WI38 (cell line): Measurements from ENCODE around the gene SLC6A12.

ENCODE experiments used
- H3K4me3 ChIP-seq: 2 replicates; pipeline ENCODE4 v1.5.1; 2011; ENCODE audit warnings: low read depth, mild to moderate bottlenecking, control low read depth, low read length
- TF ChIP-seq, protein P1 (sequence below): IDR thresholded peaks from 2 replicates; pipeline ENCODE4 v1.5.1; 2012; ENCODE audit warnings: low read depth, mild to moderate bottlenecking, control low read depth, low read length

The SLC6A12 gene

DNA sequence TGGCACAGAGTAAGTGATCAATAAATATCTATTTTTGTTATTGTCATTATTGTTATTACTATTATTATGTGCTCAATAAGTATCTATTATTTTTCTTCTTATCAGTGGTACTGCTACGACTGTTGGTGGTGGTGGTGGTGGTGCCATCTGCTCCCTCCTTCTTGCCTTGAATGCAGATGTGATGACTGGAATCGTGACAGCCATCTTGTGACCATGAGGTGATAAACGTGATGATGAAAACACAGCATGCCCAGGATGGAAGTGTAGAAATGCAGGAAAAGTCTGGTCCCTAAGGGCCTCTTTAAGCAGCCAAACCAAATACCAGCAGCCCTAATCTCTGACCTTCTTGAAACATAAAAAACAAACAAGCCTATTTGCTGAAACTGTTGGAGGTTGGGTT, 22.4 kb downstream of the SLC6A12 start:
- TF ChIP-seq, protein P1, sequence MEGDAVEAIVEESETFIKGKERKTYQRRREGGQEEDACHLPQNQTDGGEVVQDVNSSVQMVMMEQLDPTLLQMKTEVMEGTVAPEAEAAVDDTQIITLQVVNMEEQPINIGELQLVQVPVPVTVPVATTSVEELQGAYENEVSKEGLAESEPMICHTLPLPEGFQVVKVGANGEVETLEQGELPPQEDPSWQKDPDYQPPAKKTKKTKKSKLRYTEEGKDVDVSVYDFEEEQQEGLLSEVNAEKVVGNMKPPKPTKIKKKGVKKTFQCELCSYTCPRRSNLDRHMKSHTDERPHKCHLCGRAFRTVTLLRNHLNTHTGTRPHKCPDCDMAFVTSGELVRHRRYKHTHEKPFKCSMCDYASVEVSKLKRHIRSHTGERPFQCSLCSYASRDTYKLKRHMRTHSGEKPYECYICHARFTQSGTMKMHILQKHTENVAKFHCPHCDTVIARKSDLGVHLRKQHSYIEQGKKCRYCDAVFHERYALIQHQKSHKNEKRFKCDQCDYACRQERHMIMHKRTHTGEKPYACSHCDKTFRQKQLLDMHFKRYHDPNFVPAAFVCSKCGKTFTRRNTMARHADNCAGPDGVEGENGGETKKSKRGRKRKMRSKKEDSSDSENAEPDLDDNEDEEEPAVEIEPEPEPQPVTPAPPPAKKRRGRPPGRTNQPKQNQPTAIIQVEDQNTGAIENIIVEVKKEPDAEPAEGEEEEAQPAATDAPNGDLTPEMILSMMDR, result no peak

DNA sequence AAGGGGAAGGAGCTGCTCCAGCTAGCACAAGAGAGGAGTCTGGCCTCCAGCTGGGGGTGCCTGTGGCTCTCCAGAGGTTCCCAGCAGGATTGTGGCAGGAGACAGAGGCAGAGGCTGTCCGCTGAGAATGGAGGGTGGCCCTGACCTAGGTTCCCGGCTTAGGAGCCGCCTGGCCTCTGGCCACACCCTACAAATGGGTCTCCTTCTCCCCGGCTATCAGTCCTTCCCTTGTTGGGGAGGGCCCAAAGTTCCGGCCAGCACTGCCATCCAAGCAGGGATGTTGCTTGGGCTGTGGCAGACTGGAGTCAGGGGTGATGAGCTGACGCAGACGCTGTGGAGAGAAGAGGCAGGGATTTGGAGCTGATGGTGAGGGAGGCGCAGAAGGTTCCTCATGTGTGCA, 23.1 kb downstream of the SLC6A12 start:
- no peak overlapping the region for H3K4me3 ChIP-seq
- TF ChIP-seq, protein P1, result no peak

More for the DNA sequence above, 22.4 kb downstream of the SLC6A12 start:
- no peak overlapping the region for H3K4me3 ChIP-seq

DNA sequence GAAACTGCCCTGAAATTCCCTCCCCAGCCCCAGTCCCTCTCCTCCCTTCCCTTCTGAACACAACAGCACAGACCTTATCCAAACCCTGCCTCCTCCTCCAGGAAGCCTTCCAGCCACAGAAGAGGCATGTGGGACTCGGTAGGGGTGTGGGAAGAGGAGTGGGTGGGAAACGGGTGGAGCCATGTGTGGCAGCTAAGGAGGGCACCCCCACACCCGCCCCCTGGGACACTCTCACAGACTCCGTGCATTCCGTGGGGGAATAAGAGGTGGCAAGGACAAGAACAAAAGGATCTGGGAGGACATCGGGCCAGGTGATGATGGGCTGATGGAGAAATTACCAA, 24.4 kb downstream of the SLC6A12 start:
- TF ChIP-seq, protein P1, result no peak
- H3K4me3 ChIP-seq, result no peak overlapping the region

DNA sequence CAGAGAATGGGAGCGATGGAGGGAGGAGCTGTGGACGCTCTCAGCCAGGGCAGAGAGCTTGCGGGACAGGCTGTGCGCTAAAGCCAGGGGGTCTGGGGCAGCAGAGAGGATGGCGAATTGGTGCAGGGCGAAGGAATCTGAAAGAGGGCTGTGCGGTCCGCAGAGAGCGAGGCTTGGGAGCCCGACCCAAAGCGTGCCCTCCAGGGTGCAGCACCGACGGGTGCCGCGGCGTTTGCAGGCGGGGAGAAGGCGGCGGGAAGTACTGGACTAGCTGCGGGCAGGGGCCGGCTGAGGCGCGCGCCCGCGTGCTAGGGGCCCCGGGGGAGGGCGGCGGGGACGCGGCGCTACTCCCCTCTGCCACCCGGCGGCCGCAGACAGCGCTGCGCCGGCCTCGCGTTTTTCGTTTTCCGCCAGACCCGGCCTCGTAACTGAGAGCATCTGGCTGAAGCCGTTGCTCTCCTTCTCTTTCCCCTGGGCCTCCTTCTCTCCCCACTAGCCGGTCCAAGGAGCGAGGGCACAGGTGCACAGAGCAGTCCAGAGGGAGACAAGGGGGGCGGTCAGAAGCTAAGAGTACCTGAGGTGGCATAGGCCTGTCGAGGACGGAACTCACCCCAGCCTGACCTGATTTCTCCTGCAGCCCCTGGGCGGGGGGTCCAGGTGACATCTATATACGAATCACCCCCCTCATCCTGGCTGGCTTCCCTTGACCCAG, 24.9 kb downstream of the SLC6A12 start:
- TF ChIP-seq, protein P1, result peak; percentile 58
- peak overlapping the region; percentile 48 for H3K4me3 ChIP-seq

DNA sequence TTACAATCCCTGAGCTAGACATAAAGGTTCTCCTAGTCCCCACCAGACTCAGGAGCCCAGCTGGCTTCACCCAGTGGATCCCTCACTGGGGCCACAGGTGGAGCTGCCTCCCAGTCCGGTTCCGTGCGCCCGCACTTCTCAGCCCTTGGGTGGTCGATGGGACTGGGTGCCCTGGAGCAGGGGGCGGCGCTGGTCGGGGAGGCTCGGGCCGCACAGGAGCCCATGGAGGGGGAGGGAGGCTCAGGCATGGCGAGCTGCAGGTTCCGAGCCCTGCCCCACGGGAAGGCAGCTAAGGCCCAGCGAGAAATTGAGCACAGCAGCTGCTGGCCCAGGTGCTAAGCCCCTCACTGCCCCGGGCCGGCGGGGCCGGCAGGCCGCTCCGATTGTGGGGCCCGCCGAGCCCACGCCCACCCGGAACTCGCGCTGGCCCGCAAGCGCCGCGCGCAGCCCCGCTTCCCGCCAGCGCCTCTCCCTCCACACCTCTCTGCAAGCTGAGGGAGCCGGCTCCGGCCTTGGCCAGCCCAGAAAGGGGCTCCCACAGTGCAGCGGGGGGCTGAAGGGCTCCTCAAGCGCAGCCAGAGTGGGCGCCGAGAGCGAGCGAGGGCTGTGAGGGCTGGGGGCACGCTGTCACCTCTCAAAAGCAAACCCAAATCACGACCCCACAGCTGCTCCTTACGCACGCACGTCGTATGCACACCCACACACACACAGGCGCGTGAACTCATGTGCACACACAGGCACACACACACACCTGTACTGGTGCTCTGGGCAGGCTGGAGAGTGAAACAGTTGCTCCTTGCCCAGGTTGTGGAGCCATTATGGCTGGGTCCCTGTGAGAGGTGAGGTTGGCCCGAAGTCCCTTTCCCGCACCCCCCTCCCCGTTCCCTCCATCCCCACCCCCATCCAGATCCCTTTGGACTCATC, 25.7 kb downstream of the SLC6A12 start:
- peak overlapping the region; percentile 48; the same call in 1 of the 2 replicates for H3K4me3 ChIP-seq

DNA sequence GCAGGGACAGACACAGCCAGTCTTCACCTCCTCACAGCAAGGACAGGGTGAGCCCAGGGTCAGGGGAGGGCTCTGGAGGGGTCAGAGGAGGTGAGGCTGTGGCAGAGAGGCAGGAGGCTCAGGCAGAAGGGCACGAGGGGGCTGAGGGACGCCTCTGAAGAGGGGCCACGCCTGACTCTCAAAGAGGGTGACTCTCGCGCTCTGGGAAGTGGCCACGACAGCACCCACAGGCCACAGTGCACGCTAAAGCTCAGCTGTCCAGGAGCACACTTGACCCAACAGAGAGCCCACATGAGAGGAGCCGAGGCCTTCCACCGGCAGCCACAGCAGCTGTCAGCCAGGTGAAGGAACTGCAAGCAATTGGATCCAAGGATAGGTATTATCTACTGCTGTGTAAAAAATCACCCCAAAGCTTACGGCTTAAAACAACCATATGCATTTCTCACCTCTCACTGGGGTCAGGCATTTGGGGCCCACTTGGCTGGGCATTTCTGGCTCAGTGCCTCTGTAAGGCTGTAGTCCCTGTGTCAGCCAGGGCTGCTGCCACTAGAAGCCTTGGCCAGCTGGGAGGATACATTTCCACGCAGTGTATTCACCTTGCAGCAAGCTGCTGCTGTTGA, 27.8 kb downstream of the SLC6A12 start:
- TF ChIP-seq, protein P1, result no peak
- no peak overlapping the region for H3K4me3 ChIP-seq

DNA sequence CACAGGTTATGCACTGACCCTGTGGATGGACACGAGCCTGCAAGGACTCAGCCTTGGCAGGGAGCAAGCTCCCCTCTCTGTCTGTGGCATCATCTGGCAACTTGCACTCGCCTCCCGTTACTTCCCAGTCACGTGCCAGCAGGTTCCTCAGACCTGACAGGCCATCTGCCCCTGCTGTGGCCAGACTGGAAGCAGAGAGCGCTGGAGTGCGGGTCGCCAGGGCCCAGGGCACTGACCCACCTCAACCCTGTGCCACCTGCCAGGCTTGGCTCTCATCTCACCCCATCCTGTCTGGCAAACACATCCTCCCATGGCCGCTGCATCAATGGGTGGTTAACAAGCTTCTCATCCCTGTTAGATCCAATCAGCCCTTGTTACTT, 28.4 kb downstream of the SLC6A12 start:
- TF ChIP-seq, protein P1, result no peak

More for the DNA sequence above, 28.4 kb downstream of the SLC6A12 start:
- H3K4me3 ChIP-seq, result no peak overlapping the region
